HG03460 (cell line): ENCODE results near the gene WASF2.
"Not testable (repeated sequence)": the region's sequence is repeated elsewhere in the genome, so short reads cannot be mapped to it uniquely, and the experiment has no call there.

Source experiments
- ATAC-seq: cut with Tn5 transposase; IDR thresholded peaks from one replicate; pipeline ENCODE4 v1.9.1; 2021; ENCODE audit not compliant: unreplicated experiment

The WASF2 gene

DNA sequence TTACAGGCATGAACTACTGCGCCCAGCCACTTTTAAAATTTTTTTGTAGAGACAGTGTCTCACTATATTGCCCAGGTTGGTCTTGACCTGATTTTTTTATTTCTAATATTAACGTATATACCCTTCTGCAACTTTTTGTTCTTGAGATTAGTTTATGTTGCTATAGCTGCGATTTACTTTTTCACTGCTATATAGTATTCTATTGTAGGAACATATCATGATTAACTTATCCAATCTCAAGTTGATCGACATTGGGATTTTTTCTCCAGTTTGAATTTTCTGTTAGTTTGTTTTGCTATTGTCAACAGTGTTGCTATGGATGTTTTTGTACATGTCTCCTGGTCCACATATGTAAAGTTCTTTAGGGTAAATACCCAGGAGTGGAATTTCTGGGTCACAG, 35.4 kb downstream of the WASF2 start:
- no peak for ATAC-seq

- ATAC-seq, result no peak
These were observed 38.6 kb downstream of the WASF2 start for GRCh38 chr1:27451343-27451742.

GRCh38 chr1:27448982-27449381, 41.0 kb downstream of the WASF2 start:
- no peak for ATAC-seq

GRCh38 chr1:27447883-27448282, 42.1 kb downstream of the WASF2 start:
- no peak for ATAC-seq

DNA sequence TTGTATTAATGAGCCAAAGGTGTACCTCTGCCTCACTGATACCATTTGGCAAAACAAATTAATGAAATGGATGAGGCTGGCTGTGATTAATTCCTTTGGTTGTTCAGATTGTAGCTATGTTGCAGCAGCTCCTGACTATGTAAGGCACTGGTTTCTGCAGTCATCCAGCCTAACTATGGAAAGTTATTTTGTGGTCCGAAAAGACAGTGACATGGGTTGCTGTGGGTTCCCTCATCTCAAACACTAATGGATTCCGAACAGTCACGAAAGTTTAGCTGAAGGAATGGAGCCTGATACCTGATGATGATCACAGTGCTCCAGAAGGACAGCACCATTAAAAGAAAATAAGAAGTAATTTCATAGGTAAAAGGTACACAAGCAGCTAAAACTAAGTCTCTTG, 42.6 kb downstream of the WASF2 start:
- no peak for ATAC-seq

- no peak for ATAC-seq
These were observed 43.4 kb downstream of the WASF2 start for GRCh38 chr1:27446496-27447020.

GRCh38 chr1:27445177-27445936, 44.6 kb downstream of the WASF2 start:
- ATAC-seq, result no peak

DNA sequence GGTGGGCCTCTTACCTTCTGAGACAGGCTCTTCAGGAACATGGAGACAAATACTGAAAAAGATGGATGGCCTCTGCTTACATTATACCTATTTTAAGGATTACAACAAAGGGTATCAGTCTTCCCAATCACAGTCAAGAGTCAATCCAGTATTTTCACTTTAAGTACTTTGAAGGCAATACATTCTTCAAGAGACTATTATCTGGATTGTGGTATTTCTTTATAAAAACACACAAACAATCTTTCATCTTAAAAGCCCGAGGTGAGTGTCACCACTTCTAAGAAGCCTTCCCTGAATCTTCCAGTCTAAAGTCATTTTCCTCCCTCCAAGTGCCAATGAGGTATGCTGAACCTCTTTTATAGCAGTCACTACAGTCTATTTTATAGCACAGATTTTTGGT, 45.3 kb downstream of the WASF2 start:
- no peak for ATAC-seq

DNA sequence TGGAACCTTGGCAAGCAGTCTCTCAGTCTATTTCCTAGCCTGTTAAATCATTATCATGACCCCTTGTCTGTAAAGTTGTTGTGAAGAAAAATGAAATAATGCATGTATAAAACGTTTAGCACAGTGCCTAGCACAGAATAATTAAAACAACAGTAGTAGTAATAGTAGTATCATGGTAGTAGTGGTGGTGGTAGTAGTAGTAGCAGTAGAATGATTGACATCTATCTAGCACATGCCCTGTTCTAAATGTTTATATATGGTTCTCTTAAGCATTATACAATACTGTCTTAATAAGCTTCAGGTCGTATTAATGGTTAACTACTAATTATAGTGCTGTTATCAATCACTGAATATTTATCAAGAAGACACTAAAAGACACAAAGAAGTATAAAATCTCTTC, 50.8 kb downstream of the WASF2 start:
- no peak for ATAC-seq

DNA sequence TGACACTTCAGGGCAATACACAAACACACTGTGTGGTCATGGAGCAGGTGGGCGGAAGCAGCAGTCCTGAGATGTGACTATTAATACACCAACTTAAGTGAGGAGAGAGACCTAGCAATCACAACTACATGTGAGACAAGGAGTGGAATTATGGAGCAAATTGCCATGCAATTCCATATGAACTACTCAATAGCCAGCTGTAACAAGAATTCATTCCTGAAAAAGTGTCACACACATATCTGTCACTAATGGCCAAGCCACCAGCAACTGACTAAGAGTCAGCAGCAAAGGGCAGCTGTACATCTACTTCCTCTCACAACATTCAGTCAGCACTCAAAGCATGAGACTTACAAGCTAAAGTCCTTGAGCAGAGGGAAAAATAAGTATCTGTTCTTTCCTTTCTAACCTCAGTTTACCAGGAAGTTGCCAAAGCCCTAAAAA, 51.3 kb downstream of the WASF2 start:
- ATAC-seq, result no peak

- ATAC-seq, result no peak
These were observed 53.5 kb downstream of the WASF2 start for GRCh38 chr1:27436204-27437159.

GRCh38 chr1:27435566-27436203, 54.3 kb downstream of the WASF2 start:
- no peak for ATAC-seq

DNA sequence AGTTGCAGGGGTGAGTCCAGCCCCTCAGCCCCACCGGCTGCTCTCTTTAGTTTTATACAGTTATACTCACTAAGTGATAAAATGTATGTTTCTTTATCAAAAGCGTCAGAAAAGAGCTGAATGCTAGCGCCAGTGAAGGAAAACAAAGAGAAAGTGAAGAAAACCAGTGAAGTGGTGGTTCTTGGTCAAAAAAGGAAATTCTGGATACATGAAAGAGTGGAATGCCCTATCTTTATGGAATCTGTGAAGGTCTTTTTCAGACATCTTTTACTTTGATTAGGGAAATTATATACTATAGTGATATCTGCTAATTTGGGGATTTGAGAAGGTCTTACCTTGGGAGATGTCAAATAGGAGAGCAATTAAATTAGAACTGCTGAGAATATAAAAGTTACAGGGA, 56.3 kb downstream of the WASF2 start:
- no peak for ATAC-seq

- ATAC-seq, result not testable (repeated sequence)
These were observed 57.2 kb downstream of the WASF2 start for GRCh38 chr1:27432725-27433124.

GRCh38 chr1:27431601-27431940, 58.4 kb downstream of the WASF2 start:
- no peak for ATAC-seq

- ATAC-seq, result peak; percentile 49
These were observed 58.9 kb downstream of the WASF2 start for GRCh38 chr1:27430903-27431600.

DNA sequence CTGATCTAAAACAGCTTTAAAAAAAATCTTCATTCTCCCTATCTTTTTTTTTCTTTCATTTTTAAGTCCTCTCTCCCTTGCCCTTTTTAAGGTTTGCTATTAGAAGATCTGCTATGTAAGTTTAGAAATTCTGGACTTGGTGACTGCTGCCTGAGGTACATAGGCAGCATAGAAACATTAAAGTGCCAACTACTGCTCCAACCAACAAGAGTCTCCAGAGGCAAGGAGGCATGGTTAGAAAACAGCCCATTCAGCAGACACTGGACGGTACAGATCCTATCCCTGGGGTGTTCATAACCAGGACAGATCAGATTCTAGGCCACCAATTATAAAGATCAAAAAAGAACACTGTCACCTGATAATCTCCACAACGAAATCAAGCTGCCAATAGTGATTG, 60.9 kb downstream of the WASF2 start:
- no peak for ATAC-seq

DNA sequence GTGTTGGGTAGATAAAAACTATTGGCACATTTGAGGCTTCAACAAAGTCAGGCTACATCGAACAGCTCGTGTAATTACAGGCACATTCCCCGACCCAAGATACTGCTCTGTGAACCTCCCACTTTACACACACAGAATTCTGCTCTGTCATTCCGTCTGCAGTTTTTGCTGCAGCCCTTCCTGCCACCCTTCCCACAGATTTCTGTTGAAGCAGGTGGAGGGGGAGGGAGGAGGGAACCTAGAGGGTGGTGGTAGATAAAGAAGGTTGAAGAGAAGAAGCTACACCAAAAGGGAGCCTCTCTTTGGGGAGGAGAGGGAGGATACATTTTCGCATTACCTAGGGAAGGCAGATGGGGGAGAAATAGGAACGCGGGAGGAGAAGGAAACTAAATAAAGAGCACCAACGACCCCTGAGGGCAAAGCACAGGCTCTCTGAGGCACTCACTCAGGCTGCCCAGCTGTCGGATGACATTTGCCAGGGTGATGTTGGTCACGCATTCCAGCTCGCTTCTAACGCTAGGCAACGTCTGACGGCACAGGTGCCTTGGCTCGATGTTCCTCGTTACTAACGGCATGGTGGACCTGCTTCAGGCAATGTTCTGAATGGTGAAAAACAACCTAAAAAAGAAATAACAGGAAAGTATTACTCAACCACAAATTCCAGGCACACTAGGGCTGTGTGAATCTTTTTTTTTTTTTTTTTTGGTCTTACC, 61.5 kb downstream of the WASF2 start:
- ATAC-seq, result no peak

DNA sequence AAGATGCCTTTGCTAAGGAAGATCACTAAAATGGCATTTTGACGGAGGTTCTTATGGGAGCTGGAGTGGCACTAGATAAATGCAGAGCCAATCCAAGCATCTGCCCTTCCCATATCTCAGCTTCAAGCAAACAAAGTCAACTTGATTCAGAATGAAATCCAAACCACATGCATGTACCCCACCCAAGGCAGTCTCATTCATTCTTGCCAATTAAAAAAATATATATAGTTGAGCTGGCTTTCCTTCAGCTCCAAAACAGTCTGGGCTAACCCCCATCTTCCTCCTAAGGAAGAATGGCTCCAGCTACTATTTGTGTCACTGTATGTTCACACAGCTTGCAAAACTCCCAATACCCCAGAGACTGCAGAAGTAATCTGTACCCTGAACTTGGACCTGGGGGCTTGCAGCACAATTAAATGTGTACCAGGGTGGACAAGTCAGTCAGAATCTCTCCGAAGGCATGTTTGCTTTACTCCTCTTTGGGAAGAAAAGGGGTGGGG, 62.1 kb downstream of the WASF2 start:
- ATAC-seq, result no peak

GRCh38 chr1:27427329-27427728, 62.6 kb downstream of the WASF2 start:
- ATAC-seq, result no peak
